ENCODE results near the gene AXIN2.
"Not testable (repeated sequence)": the region's sequence is repeated elsewhere in the genome, so short reads cannot be mapped to it uniquely, and the experiment has no call there.

The AXIN2 gene

GRCh38 chr17:65522751-65523404, 38.6 kb downstream of the AXIN2 start:
- no peak for DNase-seq (ENCODE audit: low spot score)

DNA sequence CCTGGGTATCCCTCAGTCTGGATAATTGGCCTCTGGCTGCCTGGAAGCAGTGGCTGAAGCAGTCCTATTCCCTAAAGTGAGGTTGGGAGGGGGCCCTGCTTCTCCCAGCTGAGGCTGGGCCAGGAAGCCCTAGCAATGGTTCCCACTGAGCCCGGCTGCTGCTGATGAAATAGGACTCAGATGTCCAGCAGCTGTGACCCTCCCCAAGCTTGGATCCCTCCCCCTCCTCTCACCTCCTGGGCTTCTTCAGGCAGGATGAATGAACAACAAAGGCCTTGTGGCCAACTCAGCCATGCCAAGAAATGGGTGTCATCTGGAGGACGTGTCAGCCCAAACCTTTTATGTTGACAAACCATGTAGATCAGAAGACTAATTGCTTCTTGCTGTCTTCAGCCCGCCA, 42.0 kb downstream of the AXIN2 start:
- DNase-seq (ENCODE audit: low spot score), result no peak

DNA sequence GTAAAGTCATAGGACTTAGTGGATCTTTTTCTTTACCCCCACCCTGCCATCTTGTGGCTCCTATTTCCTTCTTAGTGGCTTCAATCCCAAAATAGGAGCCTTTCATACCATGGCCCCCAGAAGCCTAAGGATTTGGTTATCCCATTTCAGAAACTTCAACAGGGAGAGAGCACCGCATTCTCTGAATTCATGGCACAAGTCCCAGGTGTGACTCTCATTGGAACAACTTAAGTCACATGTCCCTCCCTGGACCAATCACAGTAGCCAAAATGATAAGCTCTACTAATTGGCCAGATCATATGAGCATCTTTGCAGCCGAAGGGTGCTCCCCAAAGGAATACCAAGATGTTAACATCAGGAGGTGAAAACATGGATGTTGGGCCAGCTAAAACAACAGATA, 43.2 kb downstream of the AXIN2 start:
- no peak for DNase-seq (ENCODE audit: low spot score)

GRCh38 chr17:65515959-65516948, 45.2 kb downstream of the AXIN2 start:
- DNase-seq (ENCODE audit: low spot score), result no peak

DNA sequence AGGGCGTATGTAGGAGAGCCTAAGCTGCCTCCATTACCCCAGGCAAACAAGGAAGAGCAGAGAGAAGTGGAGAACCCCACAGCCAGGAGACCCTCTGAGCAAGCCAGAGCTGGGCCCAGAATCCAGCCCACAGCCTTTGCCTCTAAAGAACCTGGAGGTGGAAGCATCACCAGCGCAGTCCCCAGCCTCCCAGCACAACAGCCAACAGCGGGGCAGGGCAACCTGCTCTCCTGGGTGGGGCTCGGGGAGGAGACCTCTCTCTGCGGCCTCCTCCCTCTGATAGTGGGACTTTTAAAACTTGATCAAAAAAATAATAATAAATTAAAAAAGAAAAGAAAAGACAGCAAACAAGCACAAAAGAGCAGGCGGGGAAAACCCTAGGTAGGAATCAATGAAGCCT, 45.9 kb downstream of the AXIN2 start:
- DNase-seq (ENCODE audit: low spot score), result no peak

GRCh38 chr17:65514541-65514940, 46.9 kb downstream of the AXIN2 start:
- DNase-seq (ENCODE audit: low spot score), result no peak

DNA sequence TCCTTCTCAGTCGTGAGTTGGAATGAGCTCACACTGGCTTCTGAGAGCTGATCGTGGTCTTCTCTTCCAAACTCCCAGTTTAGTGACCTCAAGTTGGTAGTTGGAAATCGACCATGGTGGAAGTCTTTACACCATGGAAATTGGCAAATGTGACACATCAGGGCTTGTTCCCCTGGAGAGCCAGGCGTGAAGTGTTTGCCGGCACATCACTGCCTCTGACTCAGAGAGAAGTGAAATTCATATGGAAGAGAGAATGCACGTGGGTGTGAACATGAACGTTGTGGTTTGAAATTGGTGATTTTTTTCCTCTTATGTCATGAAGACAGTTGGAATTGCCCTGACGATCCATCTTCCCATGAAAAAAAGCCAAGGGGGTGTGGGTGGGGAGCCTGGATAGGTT, 47.4 kb downstream of the AXIN2 start:
- DNase-seq (ENCODE audit: low spot score), result no peak

- no peak for DNase-seq (ENCODE audit: low spot score)
Measured at GRCh38 chr17:65511316-65511715, 50.1 kb downstream of the AXIN2 start.

GRCh38 chr17:65509032-65509431, 52.4 kb downstream of the AXIN2 start:
- no peak for DNase-seq (ENCODE audit: low spot score)

GRCh38 chr17:65504673-65505072, 56.8 kb downstream of the AXIN2 start:
- not testable (repeated sequence) for DNase-seq (ENCODE audit: low spot score)

DNA sequence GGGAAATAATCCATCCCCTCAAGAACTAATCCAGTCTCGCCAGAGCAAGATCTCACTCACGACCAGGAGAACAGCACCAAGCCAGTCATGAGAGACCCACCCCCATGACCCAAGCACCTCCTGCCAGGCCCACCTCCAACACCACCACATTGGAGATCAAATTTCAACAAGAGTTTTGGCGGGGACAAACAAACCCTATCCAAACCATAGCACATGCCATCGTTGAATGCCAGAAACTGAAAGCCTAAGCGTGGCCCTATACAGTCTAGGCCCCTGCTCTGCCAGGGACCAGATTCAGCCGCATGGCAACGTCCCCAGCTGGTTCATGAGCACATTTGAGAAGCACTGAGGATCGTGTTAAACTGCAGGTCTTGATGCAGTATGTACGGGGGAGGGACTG, 57.3 kb downstream of the AXIN2 start:
- no peak for DNase-seq (ENCODE audit: low spot score)

- no peak for DNase-seq (ENCODE audit: low spot score)
Measured at GRCh38 chr17:65503557-65503956, 57.9 kb downstream of the AXIN2 start.

- DNase-seq (ENCODE audit: low spot score), result no peak
Measured at GRCh38 chr17:65498816-65499215, 62.6 kb downstream of the AXIN2 start.

DNA sequence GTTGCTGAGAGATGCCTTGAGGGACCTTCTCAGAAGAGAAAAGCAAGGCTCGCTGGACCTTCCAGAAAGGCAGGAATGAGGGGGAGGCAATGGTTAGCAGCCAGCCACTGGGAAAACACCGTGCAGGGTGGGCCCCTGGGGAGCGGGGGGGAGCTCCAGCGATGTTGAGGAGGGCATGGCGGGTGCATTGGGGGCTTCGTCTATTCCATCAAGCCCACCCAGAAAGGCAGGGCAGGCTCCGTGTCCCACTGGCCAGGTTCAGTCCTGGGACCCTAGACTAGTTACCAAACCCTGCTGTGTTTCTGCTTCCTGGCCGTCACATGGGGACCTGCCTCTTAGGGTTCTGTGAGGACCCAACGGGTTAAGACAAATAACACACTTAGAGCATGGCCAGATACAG, 64.6 kb downstream of the AXIN2 start:
- DNase-seq (ENCODE audit: low spot score), result no peak

DNA sequence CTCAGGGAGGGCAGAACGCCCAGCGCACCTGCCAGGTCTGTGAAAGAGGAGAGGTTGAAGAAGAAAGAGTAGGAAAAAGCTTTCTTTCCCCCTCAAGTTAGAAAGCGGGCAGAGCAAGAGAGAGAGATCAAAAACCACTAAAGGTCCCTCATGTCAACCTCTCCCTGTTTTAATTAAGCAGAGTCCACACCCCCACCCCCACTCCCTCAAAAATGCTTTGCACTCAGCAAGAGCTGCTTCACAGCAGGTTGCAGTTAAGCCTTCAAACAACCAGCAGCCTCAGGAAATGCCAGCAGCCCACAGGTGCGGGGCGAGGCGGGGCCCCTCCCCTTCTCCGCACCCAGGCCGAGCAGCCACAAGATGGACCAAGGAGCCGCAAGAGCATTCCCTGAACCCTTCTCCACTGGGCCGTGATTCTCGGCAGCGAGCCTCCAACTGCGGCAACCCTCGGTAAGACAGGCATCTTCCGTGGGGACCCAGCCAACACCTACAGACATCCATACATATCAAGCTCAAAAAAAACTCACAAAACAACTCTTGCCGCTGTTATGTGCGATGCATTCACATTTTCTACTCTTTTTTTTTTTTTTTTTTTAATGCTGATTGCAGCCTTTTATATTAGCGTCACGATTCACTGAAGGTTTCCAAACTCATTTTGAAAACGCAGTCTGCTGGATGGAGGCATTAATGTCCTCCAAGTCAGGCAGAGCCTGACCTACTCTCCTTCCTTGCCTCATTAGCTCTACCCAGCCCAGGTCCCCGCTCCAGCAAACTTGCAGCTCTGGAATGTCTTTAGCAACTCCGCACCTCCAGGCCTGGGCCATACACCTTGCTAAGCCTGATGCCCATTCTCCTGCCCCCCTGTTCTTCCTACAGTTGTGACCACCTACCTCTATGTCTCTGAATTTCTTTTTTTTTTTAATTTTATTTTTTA, 66.1 kb downstream of the AXIN2 start:
- DNase-seq (ENCODE audit: low spot score), result no peak

- DNase-seq (ENCODE audit: low spot score), result no peak
Measured at GRCh38 chr17:65489413-65490155, 71.9 kb downstream of the AXIN2 start.

DNA sequence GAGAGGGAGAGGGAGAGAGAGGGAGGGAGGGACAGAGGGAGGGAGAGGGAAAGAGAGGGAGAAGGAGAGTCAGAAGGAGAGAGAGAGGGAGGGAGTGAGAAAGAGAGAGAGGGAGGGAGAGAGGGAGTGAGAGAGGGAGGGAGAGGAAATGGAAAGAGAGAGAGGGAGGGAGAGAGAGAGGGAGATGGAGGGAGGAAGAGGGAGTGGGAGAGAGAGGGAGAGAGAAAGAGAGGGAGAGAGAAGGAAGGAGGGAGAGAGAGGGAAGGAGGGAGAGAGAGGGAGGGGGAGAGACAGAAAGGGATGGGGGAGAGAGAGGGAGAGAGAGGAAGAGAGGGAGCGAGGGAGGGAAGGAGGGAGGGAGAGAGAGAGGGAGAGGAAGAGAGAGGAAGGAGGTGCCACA, 72.8 kb downstream of the AXIN2 start:
- DNase-seq (ENCODE audit: low spot score), result no peak

DNA sequence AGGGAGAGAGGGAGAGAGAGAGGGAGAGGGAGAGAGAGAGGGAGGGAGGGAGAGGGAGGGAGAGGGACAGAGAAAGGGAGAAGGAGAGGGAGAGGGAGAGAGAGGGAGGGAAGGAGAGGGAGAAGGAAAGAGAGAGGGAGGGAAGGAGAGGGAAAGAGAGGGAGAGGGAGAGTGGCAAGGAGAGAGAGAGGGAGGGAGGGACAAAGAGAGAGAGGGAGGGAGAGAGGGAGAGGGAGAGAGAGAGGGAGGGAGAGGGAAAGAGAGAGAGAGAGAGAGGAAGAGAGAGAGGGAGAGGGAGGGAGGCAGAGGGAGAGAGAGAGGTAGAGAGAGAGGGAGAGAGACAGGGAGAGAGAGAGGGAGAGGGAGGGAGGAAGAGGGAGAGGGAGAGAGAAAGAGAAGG, 73.5 kb downstream of the AXIN2 start:
- DNase-seq (ENCODE audit: low spot score), result no peak

GRCh38 chr17:65487161-65487560, 74.3 kb downstream of the AXIN2 start:
- no peak for DNase-seq (ENCODE audit: low spot score)

GRCh38 chr17:65485388-65486299, 75.8 kb downstream of the AXIN2 start:
- no peak for DNase-seq (ENCODE audit: low spot score)
